ENCODE data around the gene IFI27L1.

Gene IFI27L1

GRCh38 chr14:94136575-94137331, 55.6 kb downstream of the IFI27L1 start:
- H3K4me2 ChIP-seq (ENCODE audit: low read length): no peak overlapping the region
- WGBS (ENCODE audit: extremely low coverage, insufficient coverage, low lambda C conversion rate): no CpG with 5 or more reads among the region's 18 CpGs

GRCh38 chr14:94138251-94138650, 57.1 kb downstream of the IFI27L1 start:
- H3K23ac ChIP-seq (ENCODE audit: low read length): no peak overlapping the region
- H3K56ac ChIP-seq (ENCODE audit: low read length): no peak overlapping the region
- no CpG with 5 or more reads among the region's 9 CpGs for WGBS (ENCODE audit: extremely low coverage, insufficient coverage, low lambda C conversion rate)
- DNase-seq: no peak
- H2BK15ac ChIP-seq (replicated peaks; ENCODE audit: low read depth): no peak overlapping the region
- no peaks in the 10 kb centered on the region for H3K79me2 ChIP-seq (ENCODE audit: control insufficient read depth, insufficient read depth, low read length)
- no peak overlapping the region for H3K18ac ChIP-seq (ENCODE audit: low read length)
- H3K4me3 ChIP-seq (ENCODE audit: low read length): no peak overlapping the region
- H3K4me1 ChIP-seq (ENCODE audit: control insufficient read depth, low read depth, low read length): no peaks in the 10 kb centered on the region
- no peak overlapping the region for H4K8ac ChIP-seq (ENCODE audit: low read depth, low read length)
- no peak overlapping the region for H3K4me2 ChIP-seq (ENCODE audit: low read length)
- no peaks in the 10 kb centered on the region for H3K79me1 ChIP-seq (ENCODE audit: low read length)
- no peaks in the 10 kb centered on the region for H3K27me3 ChIP-seq (ENCODE audit: insufficient read depth, low read length, poor library complexity)
- H2BK5ac ChIP-seq (ENCODE audit: low read length): no peak overlapping the region
- H2AK5ac ChIP-seq (ENCODE audit: low read length): no peak overlapping the region
- no peak overlapping the region for H4K5ac ChIP-seq (ENCODE audit: low read length)
- H3K4ac ChIP-seq (ENCODE audit: low read depth, low read length): no peak overlapping the region
- H3K36me3 ChIP-seq (ENCODE audit: control insufficient read depth, insufficient read depth, low read length): no peaks in the 10 kb centered on the region
- H2BK120ac ChIP-seq (ENCODE audit: low read depth, low read length): no peak overlapping the region
- no peak overlapping the region for H3K27ac ChIP-seq (ENCODE audit: low read depth, low read length)
- no peak overlapping the region for H3K9ac ChIP-seq (ENCODE audit: low read length)

More at GRCh38 chr14:94136575-94137331, 55.6 kb downstream of the IFI27L1 start:
- Histone ChIP-seq H3K27ac (ENCODE audit: low read depth, low read length) (no peak overlapping the region), H3K56ac (ENCODE audit: low read length) (no peak overlapping the region), H3K4me3 (ENCODE audit: low read length) (no peak overlapping the region), H3K9ac (ENCODE audit: low read length) (no peak overlapping the region), H2BK15ac (replicated peaks; ENCODE audit: low read depth) (no peak overlapping the region), H2BK120ac (ENCODE audit: low read depth, low read length) (no peak overlapping the region), H3K27me3 (ENCODE audit: insufficient read depth, low read length, poor library complexity) (no peaks in the 10 kb centered on the region), H4K8ac (ENCODE audit: low read depth, low read length) (no peak overlapping the region), H3K4me1 (ENCODE audit: control insufficient read depth, low read depth, low read length) (no peaks in the 10 kb centered on the region), H2BK5ac (ENCODE audit: low read length) (no peak overlapping the region), H3K4ac (ENCODE audit: low read depth, low read length) (no peak overlapping the region), H4K5ac (ENCODE audit: low read length) (no peak overlapping the region), H3K23ac (ENCODE audit: low read length) (no peak overlapping the region), H3K18ac (ENCODE audit: low read length) (no peak overlapping the region), H3K79me1 (ENCODE audit: low read length) (no peaks in the 10 kb centered on the region), H3K36me3 (ENCODE audit: control insufficient read depth, insufficient read depth, low read length) (no peaks in the 10 kb centered on the region), H2AK5ac (ENCODE audit: low read length) (no peak overlapping the region), H3K79me2 (ENCODE audit: control insufficient read depth, insufficient read depth, low read length) (no peaks in the 10 kb centered on the region)
- DNase-seq: peak; percentile 90

- no CpG with 5 or more reads among the region's 5 CpGs for WGBS (ENCODE audit: extremely low coverage, insufficient coverage, low lambda C conversion rate)
- H3K18ac ChIP-seq (ENCODE audit: low read length): no peak overlapping the region
These were observed 57.9 kb downstream of the IFI27L1 start for GRCh38 chr14:94139006-94139405.

GRCh38 chr14:94139421-94139820, 58.3 kb downstream of the IFI27L1 start:
- Histone ChIP-seq H2BK15ac (replicated peaks; ENCODE audit: low read depth) (no peak overlapping the region), H3K79me2 (ENCODE audit: control insufficient read depth, insufficient read depth, low read length) (no peaks in the 10 kb centered on the region), H3K4me1 (ENCODE audit: control insufficient read depth, low read depth, low read length) (no peaks in the 10 kb centered on the region), H3K9ac (ENCODE audit: low read length) (no peak overlapping the region), H3K4ac (ENCODE audit: low read depth, low read length) (no peak overlapping the region), H3K4me2 (ENCODE audit: low read length) (no peak overlapping the region), H3K36me3 (ENCODE audit: control insufficient read depth, insufficient read depth, low read length) (no peaks in the 10 kb centered on the region), H3K27ac (ENCODE audit: low read depth, low read length) (no peak overlapping the region), H3K27me3 (ENCODE audit: insufficient read depth, low read length, poor library complexity) (no peaks in the 10 kb centered on the region), H3K23ac (ENCODE audit: low read length) (no peak overlapping the region), H3K79me1 (ENCODE audit: low read length) (no peaks in the 10 kb centered on the region), H3K18ac (ENCODE audit: low read length) (no peak overlapping the region), H4K8ac (ENCODE audit: low read depth, low read length) (no peak overlapping the region), H4K5ac (ENCODE audit: low read length) (no peak overlapping the region), H2BK120ac (ENCODE audit: low read depth, low read length) (no peak overlapping the region), H3K56ac (ENCODE audit: low read length) (no peak overlapping the region), H2AK5ac (ENCODE audit: low read length) (no peak overlapping the region), H2BK5ac (ENCODE audit: low read length) (no peak overlapping the region), H3K4me3 (ENCODE audit: low read length) (no peak overlapping the region)
- WGBS (ENCODE audit: extremely low coverage, insufficient coverage, low lambda C conversion rate): no CpG with 5 or more reads among the region's 5 CpGs
- DNase-seq: no peak

More at GRCh38 chr14:94139006-94139405, 57.9 kb downstream of the IFI27L1 start:
- H2BK15ac ChIP-seq (replicated peaks; ENCODE audit: low read depth): no peak overlapping the region
- no peak overlapping the region for H2BK120ac ChIP-seq (ENCODE audit: low read depth, low read length)
- H3K79me1 ChIP-seq (ENCODE audit: low read length): no peaks in the 10 kb centered on the region
- no peak overlapping the region for H3K9ac ChIP-seq (ENCODE audit: low read length)
- H3K4me2 ChIP-seq (ENCODE audit: low read length): no peak overlapping the region
- H3K4me1 ChIP-seq (ENCODE audit: control insufficient read depth, low read depth, low read length): no peaks in the 10 kb centered on the region
- H3K79me2 ChIP-seq (ENCODE audit: control insufficient read depth, insufficient read depth, low read length): no peaks in the 10 kb centered on the region
- no peak overlapping the region for H4K8ac ChIP-seq (ENCODE audit: low read depth, low read length)
- peak overlapping the region; percentile 30 for H3K56ac ChIP-seq (ENCODE audit: low read length)
- no peak overlapping the region for H4K5ac ChIP-seq (ENCODE audit: low read length)
- no peak overlapping the region for H3K23ac ChIP-seq (ENCODE audit: low read length)
- H3K4ac ChIP-seq (ENCODE audit: low read depth, low read length): no peak overlapping the region
- H2BK5ac ChIP-seq (ENCODE audit: low read length): no peak overlapping the region
- no peaks in the 10 kb centered on the region for H3K27me3 ChIP-seq (ENCODE audit: insufficient read depth, low read length, poor library complexity)
- H3K36me3 ChIP-seq (ENCODE audit: control insufficient read depth, insufficient read depth, low read length): no peaks in the 10 kb centered on the region
- H2AK5ac ChIP-seq (ENCODE audit: low read length): no peak overlapping the region
- no peak overlapping the region for H3K27ac ChIP-seq (ENCODE audit: low read depth, low read length)
- H3K4me3 ChIP-seq (ENCODE audit: low read length): no peak overlapping the region
- DNase-seq: peak; percentile 8

GRCh38 chr14:94142247-94142646, 61.1 kb downstream of the IFI27L1 start:
- H3K56ac ChIP-seq (ENCODE audit: low read length): no peak overlapping the region
- no peak overlapping the region for H2BK120ac ChIP-seq (ENCODE audit: low read depth, low read length)
- no peak overlapping the region for H3K9ac ChIP-seq (ENCODE audit: low read length)
- H3K4me1 ChIP-seq (ENCODE audit: control insufficient read depth, low read depth, low read length): no peaks in the 10 kb centered on the region
- H2BK5ac ChIP-seq (ENCODE audit: low read length): no peak overlapping the region
- no peak overlapping the region for H3K4me2 ChIP-seq (ENCODE audit: low read length)
- no peak overlapping the region for H4K5ac ChIP-seq (ENCODE audit: low read length)
- H4K8ac ChIP-seq (ENCODE audit: low read depth, low read length): no peak overlapping the region
- H3K4ac ChIP-seq (ENCODE audit: low read depth, low read length): no peak overlapping the region
- no CpG with 5 or more reads among the region's 3 CpGs for WGBS (ENCODE audit: extremely low coverage, insufficient coverage, low lambda C conversion rate)
- H3K79me2 ChIP-seq (ENCODE audit: control insufficient read depth, insufficient read depth, low read length): no peaks in the 10 kb centered on the region
- no peak overlapping the region for H3K23ac ChIP-seq (ENCODE audit: low read length)
- H2BK15ac ChIP-seq (replicated peaks; ENCODE audit: low read depth): no peak overlapping the region
- H3K18ac ChIP-seq (ENCODE audit: low read length): no peak overlapping the region
- no peak overlapping the region for H3K4me3 ChIP-seq (ENCODE audit: low read length)
- no peak for DNase-seq
- no peaks in the 10 kb centered on the region for H3K36me3 ChIP-seq (ENCODE audit: control insufficient read depth, insufficient read depth, low read length)
- no peak overlapping the region for H3K27ac ChIP-seq (ENCODE audit: low read depth, low read length)
- no peaks in the 10 kb centered on the region for H3K27me3 ChIP-seq (ENCODE audit: insufficient read depth, low read length, poor library complexity)
- no peaks in the 10 kb centered on the region for H3K79me1 ChIP-seq (ENCODE audit: low read length)
- H2AK5ac ChIP-seq (ENCODE audit: low read length): no peak overlapping the region

GRCh38 chr14:94142836-94143235, 61.7 kb downstream of the IFI27L1 start:
- no peak overlapping the region for H2BK5ac ChIP-seq (ENCODE audit: low read length)
- H2AK5ac ChIP-seq (ENCODE audit: low read length): no peak overlapping the region
- no peak overlapping the region for H3K23ac ChIP-seq (ENCODE audit: low read length)
- H4K5ac ChIP-seq (ENCODE audit: low read length): no peak overlapping the region
- no peak overlapping the region for H3K27ac ChIP-seq (ENCODE audit: low read depth, low read length)
- H3K18ac ChIP-seq (ENCODE audit: low read length): no peak overlapping the region
- no peaks in the 10 kb centered on the region for H3K79me2 ChIP-seq (ENCODE audit: control insufficient read depth, insufficient read depth, low read length)
- no CpG with 5 or more reads among the region's 1 CpG for WGBS (ENCODE audit: extremely low coverage, insufficient coverage, low lambda C conversion rate)
- H3K27me3 ChIP-seq (ENCODE audit: insufficient read depth, low read length, poor library complexity): no peaks in the 10 kb centered on the region
- H3K56ac ChIP-seq (ENCODE audit: low read length): no peak overlapping the region
- H3K9ac ChIP-seq (ENCODE audit: low read length): no peak overlapping the region
- no peak for DNase-seq
- no peak overlapping the region for H3K4me3 ChIP-seq (ENCODE audit: low read length)
- no peaks in the 10 kb centered on the region for H3K36me3 ChIP-seq (ENCODE audit: control insufficient read depth, insufficient read depth, low read length)
- no peak overlapping the region for H2BK120ac ChIP-seq (ENCODE audit: low read depth, low read length)
- no peak overlapping the region for H4K8ac ChIP-seq (ENCODE audit: low read depth, low read length)
- H3K79me1 ChIP-seq (ENCODE audit: low read length): no peaks in the 10 kb centered on the region
- H2BK15ac ChIP-seq (replicated peaks; ENCODE audit: low read depth): no peak overlapping the region
- H3K4ac ChIP-seq (ENCODE audit: low read depth, low read length): no peak overlapping the region
- H3K4me1 ChIP-seq (ENCODE audit: control insufficient read depth, low read depth, low read length): no peaks in the 10 kb centered on the region
- H3K4me2 ChIP-seq (ENCODE audit: low read length): no peak overlapping the region
